GM12875 (cell line): ENCODE results near the gene MAP4K3.
"Not testable (repeated sequence)": the region's sequence is repeated elsewhere in the genome, so short reads cannot be mapped to it uniquely, and the experiment has no call there.

Source experiments
- H3K4me3 ChIP-seq: one replicate; pipeline ENCODE4 v1.5.1; 2011; ENCODE audit warnings: low read depth, low read length, control low read depth
- TF ChIP-seq, protein P1 (sequence below): IDR thresholded peaks from 2 replicates; pipeline ENCODE4 v1.5.1; 2011; ENCODE audit warnings: low read depth, mild to moderate bottlenecking, control low read depth, inconsistent platforms, low read length, moderate library complexity, borderline replicate concordance; ENCODE audit not compliant: insufficient read depth

MAP4K3 gene

DNA sequence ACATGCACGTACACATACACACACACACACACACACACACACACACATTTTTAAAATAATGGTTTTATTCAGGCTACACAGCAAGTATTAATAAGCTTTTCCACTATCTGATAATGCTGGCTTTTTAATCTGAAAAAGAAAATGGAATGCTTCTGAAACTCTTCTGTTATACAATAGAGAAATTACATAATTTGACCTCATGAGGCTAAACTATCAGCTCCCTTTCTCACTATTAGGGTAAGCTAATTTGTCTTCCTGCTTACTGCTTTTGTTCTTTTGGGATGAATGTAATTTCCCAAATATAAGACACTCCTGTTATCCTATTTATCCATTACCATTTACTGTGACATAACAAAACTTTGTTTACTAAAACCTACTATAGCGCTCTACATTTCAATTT lies 41.8 kb downstream of the MAP4K3 start:
- TF ChIP-seq, protein P1, sequence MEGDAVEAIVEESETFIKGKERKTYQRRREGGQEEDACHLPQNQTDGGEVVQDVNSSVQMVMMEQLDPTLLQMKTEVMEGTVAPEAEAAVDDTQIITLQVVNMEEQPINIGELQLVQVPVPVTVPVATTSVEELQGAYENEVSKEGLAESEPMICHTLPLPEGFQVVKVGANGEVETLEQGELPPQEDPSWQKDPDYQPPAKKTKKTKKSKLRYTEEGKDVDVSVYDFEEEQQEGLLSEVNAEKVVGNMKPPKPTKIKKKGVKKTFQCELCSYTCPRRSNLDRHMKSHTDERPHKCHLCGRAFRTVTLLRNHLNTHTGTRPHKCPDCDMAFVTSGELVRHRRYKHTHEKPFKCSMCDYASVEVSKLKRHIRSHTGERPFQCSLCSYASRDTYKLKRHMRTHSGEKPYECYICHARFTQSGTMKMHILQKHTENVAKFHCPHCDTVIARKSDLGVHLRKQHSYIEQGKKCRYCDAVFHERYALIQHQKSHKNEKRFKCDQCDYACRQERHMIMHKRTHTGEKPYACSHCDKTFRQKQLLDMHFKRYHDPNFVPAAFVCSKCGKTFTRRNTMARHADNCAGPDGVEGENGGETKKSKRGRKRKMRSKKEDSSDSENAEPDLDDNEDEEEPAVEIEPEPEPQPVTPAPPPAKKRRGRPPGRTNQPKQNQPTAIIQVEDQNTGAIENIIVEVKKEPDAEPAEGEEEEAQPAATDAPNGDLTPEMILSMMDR, result no peak
- H3K4me3 ChIP-seq, result no peak overlapping the region

DNA sequence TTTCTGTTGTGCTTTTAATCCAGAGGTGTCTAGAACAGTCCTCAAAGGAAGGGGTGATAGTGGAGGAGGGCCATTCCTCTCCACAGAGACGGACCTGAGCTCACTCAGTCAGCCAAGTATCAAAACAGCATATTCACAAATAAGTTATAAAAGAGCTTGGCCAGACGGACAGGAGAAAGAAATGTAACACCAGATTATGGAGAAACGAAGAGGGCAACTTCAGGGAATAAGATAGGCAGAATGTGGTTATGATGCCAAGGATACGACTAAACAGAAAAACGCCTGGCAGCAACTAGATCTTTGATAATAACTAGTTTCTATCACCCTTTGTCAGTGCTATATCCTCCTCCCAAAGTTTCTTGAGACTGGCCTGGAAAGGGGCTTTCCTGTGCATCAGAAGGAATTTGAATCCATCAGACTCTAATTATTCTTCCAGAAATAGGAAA lies 42.5 kb downstream of the MAP4K3 start:
- TF ChIP-seq, protein P1, result no peak
- H3K4me3 ChIP-seq, result no peak overlapping the region

DNA sequence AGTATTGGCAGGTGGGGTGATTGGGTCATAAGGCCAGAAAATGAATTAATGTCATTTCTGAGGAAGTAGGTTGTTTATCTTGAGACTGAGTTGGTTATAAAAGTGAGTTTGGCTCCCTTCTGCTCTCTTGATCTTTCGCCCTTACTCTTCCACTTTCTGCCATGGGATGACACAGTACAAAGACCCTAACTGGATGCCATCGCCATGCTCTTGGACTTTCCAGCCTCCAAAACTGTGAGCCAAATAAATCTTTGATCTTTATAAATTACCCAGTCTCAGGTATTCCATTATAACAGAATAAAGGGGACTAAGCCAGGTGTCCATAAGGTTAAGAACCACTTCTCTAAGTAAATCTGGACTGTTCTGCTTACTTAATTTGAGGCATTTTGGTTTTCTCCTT lies 44.4 kb downstream of the MAP4K3 start:
- H3K4me3 ChIP-seq, result no peak overlapping the region
- TF ChIP-seq, protein P1, result no peak

DNA sequence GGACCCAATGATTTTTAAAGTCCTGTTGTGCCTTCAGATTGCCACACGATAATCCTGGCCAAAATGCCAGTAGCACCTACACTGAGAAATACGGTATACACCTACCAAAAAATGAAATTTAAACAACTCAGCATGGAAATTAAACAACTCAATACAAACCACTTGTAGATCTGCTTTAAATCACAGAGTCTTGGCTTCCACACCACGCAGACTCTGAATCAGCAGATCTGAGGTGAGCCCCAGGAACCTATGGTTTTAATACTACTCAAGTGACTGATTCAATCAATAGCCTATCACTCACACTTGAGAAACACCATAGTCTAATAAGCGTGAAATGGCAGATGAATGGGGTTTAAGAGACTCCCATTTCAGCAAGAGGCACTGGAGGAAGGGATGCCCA lies 46.9 kb downstream of the MAP4K3 start:
- no peak overlapping the region for H3K4me3 ChIP-seq
- TF ChIP-seq, protein P1, result no peak

- TF ChIP-seq, protein P1, result no peak
- no peak overlapping the region for H3K4me3 ChIP-seq
Measured at GRCh38 chr2:39386064-39386463, 51.0 kb downstream of the MAP4K3 start.

- H3K4me3 ChIP-seq, result no peak overlapping the region
- TF ChIP-seq, protein P1, result no peak
Measured at GRCh38 chr2:39385172-39385571, 51.9 kb downstream of the MAP4K3 start.

- not testable (repeated sequence) for H3K4me3 ChIP-seq
Measured at GRCh38 chr2:39384071-39384470, 53.0 kb downstream of the MAP4K3 start.

DNA sequence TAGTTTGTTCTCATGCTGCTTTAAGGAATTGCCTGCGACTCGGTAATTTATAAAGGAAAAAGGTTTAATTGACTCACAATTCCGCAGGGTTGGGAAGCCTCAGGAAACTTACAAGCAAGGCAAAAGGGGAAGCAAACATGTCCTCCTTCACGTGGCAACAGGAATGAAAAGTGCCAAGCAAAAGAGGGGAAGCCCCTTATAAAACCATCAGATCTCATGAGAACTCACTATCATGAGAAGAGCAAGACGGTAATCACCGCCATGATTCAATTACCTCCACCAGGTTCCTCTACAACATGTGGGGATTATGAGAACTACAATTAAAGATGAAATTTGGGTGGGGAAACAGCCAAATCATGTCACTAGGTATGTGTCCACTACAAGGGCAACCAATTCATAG lies 53.9 kb downstream of the MAP4K3 start:
- no peak overlapping the region for H3K4me3 ChIP-seq
- TF ChIP-seq, protein P1, result no peak
